HEK293 (cell line): ENCODE results near the gene EHD3.

Experiments
- CTCF ChIA-PET: fragments of 350-600 bp; formaldehyde crosslinking; extraction: SDS; loops from one replicate; lab custom pipeline; 2021; ENCODE audit warnings: antibody characterized with exemption; lab: Yijun Ruan, JAX
- POLR2A ChIA-PET: fragments of 300-600 bp; formaldehyde crosslinking; extraction: SDS; loops from one replicate; lab custom pipeline; 2020; ENCODE audit warnings: antibody characterized with exemption, inconsistent platforms; lab: Yijun Ruan, JAX
- H3K27ac ChIP-seq: fragments of 200-500 bp; sonication (Bioruptor generic); 2 replicates; pipeline ENCODE4 v1.5.1; 2014; ENCODE audit warnings: low read depth, low read length, control low read depth, inconsistent platforms; ENCODE audit errors: extremely low read depth
- H3K36me3 ChIP-seq, 2 experiments: fragments of 200-500 bp in 1 of 2; sonication (Bioruptor generic) in 1 of 2; 1 replicate in 1 of 2; 2 replicates in 1 of 2; pipeline ENCODE4 v1.5.1; 2014 to 2017; ENCODE audit warnings: inconsistent platforms in 2 of 2, low read length in 2 of 2; ENCODE audit not compliant: control insufficient read depth in 2 of 2, insufficient read depth in 1 of 2
- H3K4me1 ChIP-seq: fragments of 200-500 bp; sonication (Bioruptor generic); 2 replicates; pipeline ENCODE4 v1.5.1; 2014; ENCODE audit warnings: mild to moderate bottlenecking, low read length, inconsistent platforms; ENCODE audit not compliant: control insufficient read depth, insufficient read depth
- H3K4me3 ChIP-seq: 2 replicates; pipeline ENCODE4 v1.5.1; 2011; ENCODE audit warnings: low read depth, mild to moderate bottlenecking, control low read depth, low read length, moderate library complexity
- H3K9me3 ChIP-seq: fragments of 200-500 bp; sonication (Bioruptor generic); 2 replicates; pipeline ENCODE4 v1.5.1; 2014; ENCODE audit warnings: low read depth, low read length, inconsistent platforms; ENCODE audit not compliant: control insufficient read depth, insufficient read depth
- BCL11A ChIP-seq: fragments of 450-650 bp; formaldehyde crosslinking; IDR thresholded peaks from 2 replicates; pipeline ENCODE4 v1.5.1; 2016; ENCODE audit warnings: low read depth, missing biosample characterization, missing genetic modification characterization
- GLI2 ChIP-seq: fragments of 450-650 bp; formaldehyde crosslinking; IDR thresholded peaks from 2 replicates; pipeline ENCODE4; 2017; ENCODE audit warnings: missing biosample characterization, missing genetic modification characterization, low read depth, borderline replicate concordance
- MEIS1 ChIP-seq: sonication (generic); formaldehyde crosslinking; IDR thresholded peaks from 2 replicates; pipeline ENCODE4 v1.8.1; 2022; ENCODE audit warnings: missing genetic modification reagents, mild to moderate bottlenecking, borderline replicate concordance
- MZF1 ChIP-seq: fragments of 450-650 bp; formaldehyde crosslinking; IDR thresholded peaks from 2 replicates; pipeline ENCODE4 v1.5.1; 2017; ENCODE audit warnings: missing biosample characterization, missing genetic modification characterization, borderline replicate concordance
- SP2 ChIP-seq: fragments of 450-650 bp; formaldehyde crosslinking; IDR thresholded peaks from 2 replicates; pipeline ENCODE4 v1.5.1; 2016; ENCODE audit warnings: missing biosample characterization, missing genetic modification characterization
- ZNF10 ChIP-seq: fragments of 450-650 bp; formaldehyde crosslinking; IDR thresholded peaks from 2 replicates; pipeline ENCODE4 v1.5.1; 2017; ENCODE audit warnings: missing biosample characterization, missing genetic modification characterization
- ZNF146 ChIP-seq: fragments of 450-650 bp; formaldehyde crosslinking; IDR thresholded peaks from 2 replicates; pipeline ENCODE4 v1.5.1; 2016; ENCODE audit warnings: missing biosample characterization, missing genetic modification characterization
- ZNF148 ChIP-seq: fragments of 450-650 bp; formaldehyde crosslinking; IDR thresholded peaks from 2 replicates; pipeline ENCODE4 v1.5.0; 2017; ENCODE audit warnings: missing biosample characterization, missing genetic modification characterization, borderline replicate concordance
- ZNF169 ChIP-seq: fragments of 450-650 bp; formaldehyde crosslinking; IDR thresholded peaks from 2 replicates; pipeline ENCODE4 v1.5.1; 2016; ENCODE audit warnings: missing biosample characterization, missing genetic modification characterization
- ZNF24 ChIP-seq: fragments of 450-650 bp; formaldehyde crosslinking; IDR thresholded peaks from 2 replicates; pipeline ENCODE4 v1.5.1; 2016; ENCODE audit warnings: missing biosample characterization, missing genetic modification characterization
- ZNF362 ChIP-seq: fragments of 450-650 bp; formaldehyde crosslinking; IDR thresholded peaks from 2 replicates; pipeline ENCODE4 v1.5.1; 2016; ENCODE audit warnings: missing biosample characterization, missing genetic modification characterization
- ZNF394 ChIP-seq: fragments of 450-650 bp; formaldehyde crosslinking; IDR thresholded peaks from 2 replicates; pipeline ENCODE4 v1.5.1; 2016; ENCODE audit warnings: missing biosample characterization, missing genetic modification characterization, mild to moderate bottlenecking, moderate library complexity, borderline replicate concordance
- ZNF404 ChIP-seq: fragments of 450-650 bp; formaldehyde crosslinking; IDR thresholded peaks from 2 replicates; pipeline ENCODE4 v1.5.1; 2017; ENCODE audit warnings: missing biosample characterization, missing genetic modification characterization
- ZNF449 ChIP-seq: fragments of 450-650 bp; formaldehyde crosslinking; IDR thresholded peaks from 2 replicates; pipeline ENCODE4 v1.5.1; 2017; ENCODE audit warnings: missing biosample characterization, mild to moderate bottlenecking, missing genetic modification characterization, moderate library complexity
- ZNF48 ChIP-seq: fragments of 450-650 bp; formaldehyde crosslinking; IDR thresholded peaks from 2 replicates; pipeline ENCODE4 v1.5.1; 2016; ENCODE audit warnings: missing biosample characterization, missing genetic modification characterization
- ZNF488 ChIP-seq: fragments of 450-650 bp; formaldehyde crosslinking; IDR thresholded peaks from 2 replicates; pipeline ENCODE4 v1.5.1; 2016; ENCODE audit warnings: missing biosample characterization, missing genetic modification characterization
- ZNF501 ChIP-seq: fragments of 450-650 bp; formaldehyde crosslinking; IDR thresholded peaks from 2 replicates; pipeline ENCODE4 v1.5.1; 2016; ENCODE audit warnings: missing biosample characterization, missing genetic modification characterization
- ZNF514 ChIP-seq: fragments of 450-650 bp; formaldehyde crosslinking; IDR thresholded peaks from 2 replicates; pipeline ENCODE4 v1.5.1; 2016; ENCODE audit warnings: missing biosample characterization, missing genetic modification characterization
- ZNF530 ChIP-seq: fragments of 450-650 bp; formaldehyde crosslinking; IDR thresholded peaks from 2 replicates; pipeline ENCODE4 v1.5.1; 2016; ENCODE audit warnings: low read depth, missing biosample characterization, missing genetic modification characterization
- ZNF558 ChIP-seq: fragments of 450-650 bp; formaldehyde crosslinking; IDR thresholded peaks from 2 replicates; pipeline ENCODE4 v1.5.1; 2016; ENCODE audit warnings: missing biosample characterization, missing genetic modification characterization
- ZNF561 ChIP-seq: fragments of 450-650 bp; IDR thresholded peaks from 2 replicates; pipeline ENCODE4 v1.5.1; 2018; ENCODE audit warnings: missing biosample characterization, missing genetic modification characterization, borderline replicate concordance
- ZNF610 ChIP-seq: fragments of 450-650 bp; formaldehyde crosslinking; IDR thresholded peaks from 2 replicates; pipeline ENCODE4 v1.5.1; 2016; ENCODE audit warnings: missing biosample characterization, missing genetic modification characterization, borderline replicate concordance
- ZSCAN4 ChIP-seq: fragments of 450-650 bp; formaldehyde crosslinking; IDR thresholded peaks from 2 replicates; pipeline ENCODE4 v1.5.1; 2017; ENCODE audit warnings: missing biosample characterization, missing genetic modification characterization

Gene EHD3

GRCh38 chr2:31197669-31198068 is 36.3 kb upstream of the EHD3 start (continued):
- TF ChIP-seq ZNF449 (tag by site-specific recombination) (no peak), ZNF146 (tag by site-specific recombination) (no peak), GLI2 (no peak), ZNF10 (tag by site-specific recombination) (no peak), ZNF394 (no peak), ZNF514 (tag by site-specific recombination) (no peak), ZNF48 (no peak), ZNF404 (tag by site-specific recombination) (no peak)
- TF ChIP-seq, all 188 proteins: peak for 0

- no peaks in the 10 kb centered on the region for H3K4me1 ChIP-seq
- ChIA-PET POLR2A (no interaction called here), CTCF (no interaction called here)
- no peaks in the 10 kb centered on the region for H3K9me3 ChIP-seq
- no peak overlapping the region for H3K4me3 ChIP-seq
- no peak for TF ChIP-seq ZNF24 (tag by site-specific recombination)
- no peak overlapping the region for H3K27ac ChIP-seq
- H3K36me3 ChIP-seq = no peaks in the 10 kb centered on the region
These were observed 34.7 kb upstream of the EHD3 start for GRCh38 chr2:31199206-31199605.

- CTCF ChIA-PET = no interaction called here
- no peaks in the 10 kb centered on the region for H3K4me1 ChIP-seq
- H3K36me3 ChIP-seq = no peaks in the 10 kb centered on the region
- POLR2A ChIA-PET = no interaction called here
- no peak for TF ChIP-seq ZNF558 (tag by site-specific recombination)
- TF ChIP-seq ZSCAN4 (tag by site-specific recombination) = peak; percentile 94
- H3K4me3 ChIP-seq = no peak overlapping the region
- H3K9me3 ChIP-seq = no peaks in the 10 kb centered on the region
- H3K27ac ChIP-seq = no peak overlapping the region
These were observed 33.0 kb upstream of the EHD3 start for GRCh38 chr2:31200972-31201371.

GRCh38 chr2:31202041-31202440 is 31.9 kb upstream of the EHD3 start:
- TF ChIP-seq ZNF561 (tag by site-specific recombination) (no peak), ZNF148 (tag by site-specific recombination) (no peak), ZNF488 (tag by site-specific recombination) (no peak), SP2 (no peak), ZSCAN4 (tag by site-specific recombination) (no peak), BCL11A (tag by site-specific recombination) (no peak), ZNF530 (no peak), ZNF501 (tag by site-specific recombination) (no peak), MEIS1 (CRISPR knock-in tag) (no peak), ZNF362 (tag by site-specific recombination) (no peak), ZNF610 (no peak), MZF1 (tag by site-specific recombination) (no peak), ZNF169 (tag by site-specific recombination) (no peak)
- Histone ChIP-seq H3K4me1 (no peaks in the 10 kb centered on the region), H3K4me3 (no peak overlapping the region), H3K9me3 (no peaks in the 10 kb centered on the region), H3K36me3 (no peaks in the 10 kb centered on the region), H3K27ac (no peak overlapping the region)
- ChIA-PET POLR2A (no interaction called here), CTCF (no interaction called here)
